Fibroblast of peridontal ligament (primary cell): ENCODE data around the gene VPS54.

ENCODE experiments used
- DNase-seq: peaks from one replicate; pipeline ENCODE4 v3.0.0-alpha.2; 2010; ENCODE audit errors: extremely low read depth

Gene VPS54

DNA sequence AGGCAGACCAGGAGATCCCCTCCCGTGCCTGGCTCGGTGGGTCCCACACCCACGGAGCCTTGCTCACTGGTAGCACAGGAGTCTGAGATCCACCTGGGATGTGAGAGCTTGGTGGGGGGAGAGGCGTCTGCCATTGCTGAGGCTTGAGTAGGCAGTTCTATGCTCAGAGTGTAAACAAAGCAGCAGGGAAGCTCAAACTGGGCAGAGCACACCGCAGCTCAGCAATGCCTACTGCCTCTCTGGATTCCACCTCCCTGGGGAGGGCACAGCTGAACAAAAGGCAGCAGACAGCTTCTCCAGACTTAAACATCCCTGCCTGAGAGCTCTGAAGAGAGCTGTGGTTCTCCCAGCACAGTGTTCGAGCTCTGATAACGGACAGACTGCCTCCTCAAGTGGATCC lies 92.4 kb downstream of the VPS54 start:
- DNase-seq = no peak

DNA sequence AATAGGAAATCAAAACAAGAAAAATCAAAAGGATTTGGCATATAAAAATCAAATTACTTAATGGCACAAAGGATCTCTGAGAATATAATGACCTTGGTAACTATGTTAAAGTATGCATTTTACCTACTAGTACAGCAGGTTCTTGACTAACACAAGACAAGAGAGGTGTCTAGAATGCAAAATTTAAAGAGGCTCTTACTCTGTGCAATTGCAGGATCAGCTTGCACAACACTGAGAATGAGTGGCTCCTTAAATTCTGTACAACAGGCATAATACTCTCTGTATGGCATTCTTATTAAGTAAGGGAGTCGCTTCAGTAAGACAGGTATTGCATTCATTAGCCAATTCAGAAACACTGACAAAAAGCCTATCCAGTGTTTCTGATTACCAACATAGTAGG lies 104.9 kb downstream of the VPS54 start:
- no peak for DNase-seq

DNA sequence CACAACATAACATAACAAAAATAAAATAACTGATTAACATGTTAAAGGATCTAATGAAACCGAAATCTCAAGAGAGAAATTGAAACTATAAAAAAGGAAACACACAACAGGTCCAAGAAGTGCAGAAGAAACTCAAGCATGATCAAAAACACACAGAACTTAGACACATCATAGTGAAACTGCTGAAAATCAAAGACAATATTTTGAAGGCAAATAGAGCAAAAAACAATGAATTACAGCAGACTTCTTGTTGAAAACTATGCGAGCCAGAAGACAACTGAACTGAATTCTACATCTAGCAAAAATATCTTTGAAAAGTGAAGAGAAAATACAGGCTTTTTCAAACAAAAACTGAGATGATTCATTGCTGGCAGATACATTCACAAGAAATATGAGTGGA lies 116.2 kb downstream of the VPS54 start:
- peak; percentile 44 for DNase-seq

DNA sequence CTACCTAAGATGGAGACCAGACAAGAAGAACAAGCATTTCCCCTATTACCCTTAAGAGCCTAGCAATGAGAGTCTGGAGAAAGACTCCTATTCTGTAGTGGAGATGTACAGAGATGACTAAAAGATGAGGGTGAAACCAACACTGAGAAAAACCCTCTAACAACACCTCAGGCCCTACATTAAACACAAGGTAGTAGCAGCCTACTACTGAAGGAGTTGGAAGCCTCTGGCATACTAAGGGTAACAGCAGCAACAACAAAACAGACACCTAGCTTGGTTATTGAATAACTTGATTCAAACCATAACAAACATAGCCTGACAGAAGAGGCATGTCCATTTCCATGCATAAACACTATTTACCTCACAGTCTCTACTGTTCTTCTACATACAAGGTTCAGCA lies 117.1 kb downstream of the VPS54 start:
- DNase-seq = no peak

DNA sequence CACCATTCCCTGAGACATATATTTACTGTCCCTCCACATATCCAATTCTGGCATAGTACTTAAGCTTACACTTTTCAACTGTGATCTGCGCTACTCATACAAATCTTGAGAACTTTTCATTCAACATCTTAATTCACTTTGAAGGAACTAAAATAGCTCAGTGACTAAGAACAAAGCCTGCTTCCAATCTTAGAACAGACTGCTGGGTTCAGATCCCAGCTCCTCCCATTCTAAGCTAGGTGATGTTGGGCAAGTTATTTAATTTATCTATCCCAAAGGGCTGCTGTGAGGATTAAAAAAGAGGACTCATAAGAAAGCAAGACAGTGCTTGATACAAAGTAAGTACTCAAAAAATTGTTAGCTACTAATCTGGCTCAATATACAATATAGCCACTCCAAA lies 119.6 kb downstream of the VPS54 start:
- no peak for DNase-seq

DNA sequence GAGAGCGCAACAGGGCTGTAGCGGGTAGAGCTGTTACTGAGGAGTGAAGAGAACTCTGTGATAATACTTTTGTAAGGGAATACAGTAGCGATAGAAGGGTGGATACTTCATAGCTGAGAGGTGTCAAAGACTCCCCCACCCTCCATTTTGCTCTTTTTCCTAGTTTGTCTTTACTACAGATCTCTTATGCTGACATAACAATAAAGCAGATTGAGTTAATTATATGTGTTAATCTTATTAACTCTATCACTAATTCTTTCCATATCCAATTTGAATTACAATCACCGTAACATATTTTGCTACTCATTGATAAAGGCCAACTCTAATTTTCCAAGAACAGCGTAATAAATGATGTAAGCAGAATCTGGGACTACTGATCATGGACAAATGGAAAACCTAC lies 120.4 kb downstream of the VPS54 start:
- DNase-seq = no peak

DNA sequence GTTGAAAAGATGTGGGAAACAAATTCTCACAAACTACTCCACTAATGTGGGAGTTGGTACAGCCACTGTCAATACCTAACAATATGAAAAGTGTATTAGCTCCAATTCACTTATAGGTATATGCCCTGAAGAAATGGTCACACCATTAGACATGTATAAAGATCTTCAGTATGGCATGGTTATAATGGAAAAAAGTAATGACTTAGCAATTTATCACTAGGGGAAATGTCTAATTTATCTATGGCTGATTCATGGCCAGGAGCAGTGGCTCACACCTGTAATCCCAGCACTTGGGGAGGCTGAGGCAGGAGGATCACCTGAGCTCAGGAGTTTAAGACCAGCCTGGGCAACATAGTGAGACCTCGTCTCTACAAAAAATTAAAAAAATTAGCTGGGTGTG lies 125.1 kb downstream of the VPS54 start:
- DNase-seq = no peak

DNA sequence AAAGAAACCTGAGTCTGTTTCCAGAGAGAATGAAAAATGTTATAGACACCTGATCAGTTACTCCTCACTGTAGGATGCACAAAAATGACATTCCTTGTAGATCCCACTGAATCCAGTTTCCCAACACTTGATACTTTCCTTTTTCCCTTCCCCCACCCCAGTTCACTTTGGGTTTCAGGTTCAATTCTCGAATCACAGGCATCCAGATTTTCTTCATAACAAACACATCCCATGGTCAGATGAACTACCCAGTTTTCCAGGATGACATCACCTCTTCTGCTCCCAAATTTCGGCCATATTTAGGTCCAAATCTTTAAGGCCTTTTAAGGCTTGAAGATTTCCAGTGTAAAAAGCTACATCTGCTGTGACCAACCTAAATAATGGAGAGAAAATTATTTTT lies 126.1 kb downstream of the VPS54 start:
- peak; percentile 15 for DNase-seq

DNA sequence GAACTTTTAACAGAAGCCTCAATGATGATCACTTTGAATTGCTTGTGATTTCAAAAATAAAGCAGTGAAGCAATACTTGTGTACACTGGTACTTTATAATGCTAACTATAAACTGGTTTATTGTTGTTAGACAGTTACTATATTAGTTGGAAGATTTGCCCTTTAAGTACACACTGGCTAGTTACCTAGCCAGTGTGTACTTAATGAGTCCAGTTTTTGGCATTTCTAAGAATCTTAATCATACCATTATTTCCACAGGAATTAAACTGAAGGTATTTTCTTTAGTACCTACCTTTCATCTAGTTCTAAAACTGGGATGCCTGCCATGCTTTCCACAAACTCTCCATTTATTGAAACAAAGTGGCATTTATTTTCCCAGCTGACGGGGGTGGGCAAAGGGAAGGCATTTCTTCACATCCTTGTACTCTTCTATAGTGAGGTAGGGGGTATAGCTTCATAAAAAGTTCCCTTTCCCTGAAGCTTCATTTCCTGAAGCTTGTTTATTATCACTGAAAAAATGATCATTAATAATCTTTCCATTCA lies 127.7 kb downstream of the VPS54 start:
- no peak for DNase-seq

DNA sequence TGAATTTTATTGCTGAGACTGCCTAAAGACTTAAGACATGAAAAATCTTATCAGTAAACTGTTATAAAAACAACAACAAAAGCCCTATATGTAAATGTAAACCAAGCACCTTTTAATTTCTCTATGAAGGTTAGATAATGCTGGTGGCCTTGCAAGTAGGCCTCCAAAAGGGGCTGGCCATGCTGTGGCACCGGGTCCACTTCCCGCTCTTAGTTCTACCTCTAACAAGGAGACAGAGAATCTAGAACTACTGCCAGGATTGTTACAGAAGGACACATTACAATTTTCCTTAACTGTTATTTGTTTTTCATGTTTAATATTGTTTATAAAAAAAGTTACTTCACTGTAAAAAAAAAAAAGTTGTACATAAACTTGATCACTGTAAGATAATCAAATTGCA lies 128.6 kb downstream of the VPS54 start:
- no peak for DNase-seq

DNA sequence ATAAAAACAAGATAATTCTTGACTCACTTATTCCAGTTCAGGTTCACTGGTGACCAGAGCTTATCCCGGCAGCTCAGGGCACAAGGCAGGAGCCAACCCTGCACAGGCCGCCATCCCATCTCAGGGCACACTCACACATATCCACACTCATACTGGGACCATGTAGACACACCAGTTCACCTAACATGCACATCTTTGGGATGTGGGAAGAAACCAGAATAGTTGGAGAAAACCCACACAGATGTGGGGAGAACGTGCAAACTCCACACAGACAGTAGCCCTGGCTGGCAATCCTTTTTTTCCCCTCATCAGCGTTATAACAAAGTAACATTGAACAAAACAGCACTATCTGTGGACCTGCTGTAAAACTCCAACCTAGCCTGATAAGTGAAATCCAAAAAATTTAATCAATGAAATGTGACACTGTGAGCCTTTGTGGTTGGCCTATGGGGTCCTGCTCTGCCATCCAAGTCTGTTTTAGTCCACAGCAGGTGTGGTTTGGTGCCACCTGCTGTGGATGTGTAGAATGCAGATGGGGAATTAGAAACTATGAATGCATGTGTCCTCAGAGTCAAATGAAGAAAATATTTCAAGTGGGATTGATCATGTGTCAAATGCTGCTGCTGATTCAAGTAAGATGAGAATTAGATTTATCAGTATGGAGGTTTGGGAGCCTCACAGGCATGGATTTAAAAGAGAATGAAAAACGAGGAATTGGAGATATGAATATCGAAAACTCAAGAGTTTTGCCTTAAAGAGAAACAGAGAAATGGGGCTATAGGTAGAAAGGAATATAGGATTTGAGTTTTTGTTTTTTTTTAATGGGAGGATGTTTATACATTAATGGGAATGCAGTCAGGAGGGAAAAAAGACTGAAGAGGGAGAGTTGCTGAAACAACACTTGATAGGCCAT lies 130.5 kb downstream of the VPS54 start:
- peak; percentile 54 for DNase-seq

DNA sequence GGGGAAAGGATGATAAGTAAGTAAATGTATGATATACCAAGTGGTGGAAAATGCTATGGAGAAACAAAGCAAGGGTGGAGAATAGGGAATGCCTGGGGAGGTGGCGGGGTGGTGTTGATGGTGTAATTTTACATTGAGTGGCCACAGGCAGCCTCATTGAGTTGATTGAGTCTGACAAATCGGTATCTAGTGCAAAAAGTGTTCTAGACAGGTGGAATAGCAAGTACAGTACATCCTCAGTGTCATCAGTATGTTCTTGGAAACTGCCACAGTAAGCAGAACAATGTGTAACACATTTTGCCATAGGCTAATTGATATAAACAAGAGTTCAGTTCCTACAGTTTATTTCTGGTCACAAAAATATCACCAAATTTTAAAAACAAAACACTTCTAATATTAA lies 131.2 kb downstream of the VPS54 start:
- no peak for DNase-seq

DNA sequence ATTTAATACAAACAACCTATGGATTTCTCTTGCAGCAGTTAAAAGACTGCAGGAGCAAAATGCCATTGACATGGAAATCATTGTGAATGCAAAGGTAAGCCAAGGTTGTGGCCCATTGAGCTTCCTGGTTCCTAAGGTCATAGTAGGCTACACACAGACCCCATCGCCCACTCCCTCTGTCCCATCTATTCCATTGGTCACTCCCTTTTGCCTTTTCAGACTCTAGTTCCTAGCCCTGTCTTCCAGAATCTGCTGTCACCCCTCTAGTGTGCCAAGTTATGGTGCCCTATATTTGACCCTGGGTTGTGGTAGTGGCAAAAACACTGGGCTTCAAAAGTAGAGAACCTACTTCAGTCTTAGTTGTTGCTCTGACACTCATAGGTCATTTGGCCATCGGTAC lies 132.8 kb downstream of the VPS54 start:
- no peak for DNase-seq

DNA sequence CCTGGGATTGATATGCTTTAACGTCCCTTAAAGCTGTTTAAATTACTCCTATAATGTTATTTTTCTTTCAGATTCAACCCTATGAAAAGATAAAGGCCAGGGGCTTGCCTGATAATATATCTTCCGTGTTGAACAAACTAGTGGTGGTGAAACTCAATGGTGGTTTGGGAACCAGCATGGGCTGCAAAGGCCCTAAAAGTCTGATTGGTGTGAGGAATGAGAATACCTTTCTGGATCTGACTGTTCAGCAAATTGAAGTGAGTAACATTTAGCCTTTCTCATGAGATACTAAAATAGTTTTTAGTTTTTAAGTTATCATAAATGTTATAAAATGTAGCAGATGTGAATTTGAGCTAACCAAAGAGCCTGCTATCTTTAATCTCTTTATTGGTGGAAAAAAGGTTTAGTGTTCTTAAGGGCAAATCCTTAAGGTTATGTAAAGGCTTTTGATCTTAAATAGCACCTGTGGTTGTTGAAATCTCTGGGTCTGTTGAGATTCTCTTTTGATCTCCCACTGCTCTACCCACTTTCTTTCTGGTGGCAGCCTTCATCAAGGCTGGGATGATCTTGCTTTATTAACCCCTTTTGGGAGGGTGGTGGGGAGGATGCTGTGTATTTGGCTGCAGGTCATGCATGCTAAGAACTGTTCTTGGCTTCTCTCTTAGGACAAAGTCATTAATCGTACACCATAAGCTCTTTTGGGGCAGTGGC lies 136.7 kb downstream of the VPS54 start:
- no peak for DNase-seq

DNA sequence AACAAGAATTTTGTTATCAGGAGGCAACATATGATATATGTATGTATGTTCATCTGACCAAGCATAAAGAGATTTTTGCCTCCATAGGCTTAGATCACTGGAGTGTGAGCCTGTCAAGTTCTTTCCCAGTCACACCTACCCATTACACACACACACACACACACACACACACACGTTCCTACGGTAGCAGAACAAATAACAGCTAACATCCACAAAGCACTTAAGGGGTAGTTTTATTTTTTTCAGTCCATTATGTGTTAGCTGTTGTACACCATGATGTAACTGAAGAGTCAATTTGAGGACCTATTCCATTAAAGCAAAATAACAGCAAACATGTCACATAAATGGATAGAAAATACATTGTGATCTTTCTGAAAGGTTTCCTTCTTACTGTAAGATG lies 138.0 kb downstream of the VPS54 start:
- DNase-seq = no peak

DNA sequence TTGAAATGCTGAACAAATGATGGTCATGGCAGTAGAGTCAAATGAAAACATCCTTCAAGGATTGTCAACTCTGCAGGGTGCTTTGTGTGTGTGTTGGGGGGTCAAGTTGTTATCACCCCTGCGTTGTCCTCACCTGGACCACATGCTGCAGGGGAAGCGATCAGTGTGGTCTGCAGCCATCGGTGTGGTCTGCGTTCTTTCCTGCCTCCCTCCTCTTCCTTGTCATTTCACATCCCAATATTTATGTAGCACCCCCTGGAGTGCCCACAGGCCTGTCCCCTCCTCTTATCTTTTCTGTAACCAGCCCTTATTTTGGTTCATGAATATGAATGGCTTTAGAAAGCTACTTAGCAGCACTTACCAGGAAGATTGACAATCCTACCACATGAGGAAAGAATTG lies 138.6 kb downstream of the VPS54 start:
- no peak for DNase-seq

DNA sequence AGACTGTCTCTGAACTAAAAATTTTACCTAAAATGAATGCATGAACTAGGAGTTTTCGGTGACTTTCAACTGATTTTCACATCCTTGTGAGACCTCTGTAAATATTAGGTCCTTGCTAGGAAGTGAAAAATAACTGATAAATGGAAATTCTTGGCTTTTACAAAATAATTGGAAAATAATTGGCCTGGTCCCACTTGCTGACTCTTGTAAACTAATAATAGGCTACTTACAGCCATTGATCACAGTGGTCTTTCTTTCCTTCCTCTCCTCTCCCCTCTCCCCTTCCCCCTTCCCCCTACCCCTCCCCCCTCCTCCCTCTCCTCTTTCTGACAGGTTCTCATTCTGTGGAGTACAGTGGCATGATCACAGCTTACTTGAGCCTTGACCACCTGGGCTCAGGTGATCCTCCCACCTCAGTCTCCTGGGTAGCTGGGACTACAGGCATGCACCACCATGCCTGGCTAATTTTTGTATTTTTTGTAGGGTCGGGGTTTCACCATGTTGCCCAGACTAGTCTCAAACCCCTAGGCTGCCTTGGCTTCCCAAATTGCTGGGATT lies 139.3 kb downstream of the VPS54 start:
- no peak for DNase-seq

DNA sequence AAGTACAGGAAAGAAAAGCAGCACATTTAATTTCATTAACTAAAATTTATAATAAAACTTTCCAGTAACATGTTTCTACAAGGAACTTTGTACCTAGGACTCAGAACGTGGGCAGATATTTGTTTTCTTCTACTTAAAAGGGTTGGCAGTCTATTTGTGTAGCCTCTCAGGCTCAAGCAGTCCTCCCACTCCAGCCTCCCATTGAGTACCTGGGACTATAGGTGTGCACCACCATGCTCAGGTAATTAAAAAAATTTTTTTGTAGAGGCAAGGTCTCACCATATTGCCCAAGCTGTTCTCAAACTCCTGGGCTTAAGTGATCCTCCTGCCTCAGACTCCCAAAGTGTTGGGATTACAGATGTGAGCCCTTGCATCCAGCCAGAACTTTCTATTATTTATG lies 140.7 kb downstream of the VPS54 start:
- no peak for DNase-seq

DNA sequence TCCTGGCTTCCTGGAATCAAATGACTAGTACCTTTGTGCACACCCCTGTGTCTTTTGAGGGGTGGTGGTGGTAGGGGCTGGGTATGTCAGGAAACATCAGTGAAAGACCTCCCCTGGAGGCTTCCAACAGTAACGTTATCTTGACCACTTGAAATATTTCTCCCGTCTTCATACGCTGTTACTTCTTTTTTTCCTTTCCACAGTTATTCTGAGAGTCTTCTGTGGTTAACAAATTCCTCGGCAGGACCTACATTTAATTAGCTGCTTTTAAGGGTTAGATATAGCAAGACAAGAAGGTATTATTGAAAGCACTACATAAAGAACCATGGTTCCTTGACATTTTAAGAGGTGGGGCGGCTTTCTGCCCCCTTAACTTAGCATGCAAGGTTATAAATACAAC lies 142.9 kb downstream of the VPS54 start:
- no peak for DNase-seq

DNA sequence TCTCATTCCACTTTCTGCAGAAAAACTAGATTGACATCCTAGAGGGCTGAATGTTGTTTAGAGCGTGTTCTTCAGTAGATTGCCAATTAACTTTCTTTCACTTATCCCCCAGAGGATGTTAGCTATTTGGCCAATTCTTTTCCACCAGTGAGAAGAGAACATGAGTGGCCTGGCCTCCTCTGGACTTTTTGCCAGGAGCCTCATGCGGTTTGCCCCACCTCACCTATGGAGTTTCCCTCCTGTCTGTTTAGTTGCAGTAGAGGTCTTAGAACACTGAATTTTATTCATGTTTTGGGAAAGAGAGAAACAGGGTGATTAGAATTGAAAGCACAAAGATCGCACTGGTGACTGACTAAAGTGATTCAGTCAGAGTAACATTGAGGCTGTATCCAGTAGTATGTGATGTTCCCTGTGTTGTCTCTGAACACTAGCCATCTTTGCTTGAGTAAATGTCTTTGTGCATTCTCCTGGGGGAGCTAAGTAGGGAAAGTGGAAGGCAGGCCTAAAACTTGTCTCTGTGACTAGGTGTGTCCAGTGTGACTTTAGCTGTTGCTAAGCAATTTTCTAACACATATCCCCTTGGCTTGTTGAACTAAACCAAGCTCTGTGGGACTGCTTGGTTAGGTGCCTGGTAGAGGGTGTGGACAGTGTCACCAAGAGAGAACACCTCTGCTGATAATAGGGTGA lies 143.5 kb downstream of the VPS54 start:
- DNase-seq = no peak

DNA sequence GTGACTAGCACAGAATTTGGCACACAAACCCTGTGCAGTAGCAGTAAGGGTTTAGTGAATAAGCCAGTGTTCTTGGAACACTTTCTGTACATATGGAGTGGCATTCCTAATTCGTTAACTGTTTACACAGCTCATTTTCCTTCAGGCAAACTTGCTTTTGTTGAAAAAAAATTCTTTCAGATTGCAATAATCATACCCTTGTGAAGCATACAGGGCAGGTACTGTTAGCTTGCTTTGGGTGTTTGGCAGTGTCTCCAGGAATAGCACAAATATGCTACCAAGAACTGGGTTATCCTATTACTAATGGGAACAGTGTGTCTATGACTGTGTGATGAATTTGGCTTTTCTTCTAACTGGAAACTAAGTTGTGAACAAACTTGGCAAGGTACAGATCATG lies 144.1 kb downstream of the VPS54 start:
- peak; percentile 76 for DNase-seq
